ENCODE data around the gene BEND3.
A peak's percentile ranks its signal among the peaks of the same experiment; 100 is the strongest.
"Not testable (repeated sequence)": the region's sequence is repeated elsewhere in the genome, so short reads cannot be mapped to it uniquely, and the experiment has no call there.

The BEND3 gene

GRCh38 chr6:107121266-107121665 lies 6.0 kb upstream of the BEND3 start:
- DNase-seq (ENCODE audit: low spot score): no peak

- DNase-seq (ENCODE audit: low spot score): no peak
Measured at GRCh38 chr6:107120404-107120803, 5.1 kb upstream of the BEND3 start.

DNA sequence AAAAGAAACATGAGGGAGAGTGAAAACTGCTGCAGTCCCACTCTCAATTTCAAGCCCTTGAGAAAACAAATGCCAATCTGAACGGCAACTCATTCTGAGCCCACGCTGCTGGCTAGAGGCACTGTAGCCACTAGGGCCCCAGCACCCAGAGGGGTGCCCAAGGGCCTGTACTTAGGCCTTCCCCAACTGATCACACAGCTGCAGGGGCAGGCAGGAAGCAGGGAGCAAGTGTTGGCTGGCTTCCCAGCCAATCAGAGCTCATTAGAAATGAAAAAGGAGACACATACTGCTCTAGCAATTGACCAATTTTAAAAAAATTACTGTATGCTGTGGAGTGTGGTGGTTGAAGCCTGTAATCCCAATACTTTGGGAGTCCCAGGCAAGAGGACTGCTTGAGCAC lies 3.7 kb upstream of the BEND3 start:
- DNase-seq (ENCODE audit: low spot score): no peak

GRCh38 chr6:107118540-107118939 lies 3.2 kb upstream of the BEND3 start:
- not testable (repeated sequence) for DNase-seq (ENCODE audit: low spot score)

- no peak for DNase-seq (ENCODE audit: low spot score)
Measured at GRCh38 chr6:107116931-107117330, 1.6 kb upstream of the BEND3 start.

GRCh38 chr6:107116328-107116892 lies 1.1 kb upstream of the BEND3 start:
- DNase-seq (ENCODE audit: low spot score): peak; percentile 9

GRCh38 chr6:107115695-107116327 lies 496 bp upstream of the BEND3 start:
- no peak for DNase-seq (ENCODE audit: low spot score)

- peak; percentile 66 for DNase-seq (ENCODE audit: low spot score)
Measured at GRCh38 chr6:107114213-107114925, 946 bp downstream of the BEND3 start.

- DNase-seq (ENCODE audit: low spot score): no peak
Measured at GRCh38 chr6:107110200-107110599, 5.1 kb downstream of the BEND3 start.

- no peak for DNase-seq (ENCODE audit: low spot score)
Measured at GRCh38 chr6:107108201-107108890, 7.0 kb downstream of the BEND3 start.

GRCh38 chr6:107107791-107108190 lies 7.5 kb downstream of the BEND3 start:
- no peak for DNase-seq (ENCODE audit: low spot score)

GRCh38 chr6:107106165-107106564 lies 9.2 kb downstream of the BEND3 start:
- DNase-seq (ENCODE audit: low spot score): no peak

GRCh38 chr6:107105511-107106116 lies 9.7 kb downstream of the BEND3 start:
- no peak for DNase-seq (ENCODE audit: low spot score)

GRCh38 chr6:107103082-107103481 lies 12.2 kb downstream of the BEND3 start:
- no peak for DNase-seq (ENCODE audit: low spot score)

- no peak for DNase-seq (ENCODE audit: low spot score)
Measured at GRCh38 chr6:107102414-107102805, 12.9 kb downstream of the BEND3 start.

DNA sequence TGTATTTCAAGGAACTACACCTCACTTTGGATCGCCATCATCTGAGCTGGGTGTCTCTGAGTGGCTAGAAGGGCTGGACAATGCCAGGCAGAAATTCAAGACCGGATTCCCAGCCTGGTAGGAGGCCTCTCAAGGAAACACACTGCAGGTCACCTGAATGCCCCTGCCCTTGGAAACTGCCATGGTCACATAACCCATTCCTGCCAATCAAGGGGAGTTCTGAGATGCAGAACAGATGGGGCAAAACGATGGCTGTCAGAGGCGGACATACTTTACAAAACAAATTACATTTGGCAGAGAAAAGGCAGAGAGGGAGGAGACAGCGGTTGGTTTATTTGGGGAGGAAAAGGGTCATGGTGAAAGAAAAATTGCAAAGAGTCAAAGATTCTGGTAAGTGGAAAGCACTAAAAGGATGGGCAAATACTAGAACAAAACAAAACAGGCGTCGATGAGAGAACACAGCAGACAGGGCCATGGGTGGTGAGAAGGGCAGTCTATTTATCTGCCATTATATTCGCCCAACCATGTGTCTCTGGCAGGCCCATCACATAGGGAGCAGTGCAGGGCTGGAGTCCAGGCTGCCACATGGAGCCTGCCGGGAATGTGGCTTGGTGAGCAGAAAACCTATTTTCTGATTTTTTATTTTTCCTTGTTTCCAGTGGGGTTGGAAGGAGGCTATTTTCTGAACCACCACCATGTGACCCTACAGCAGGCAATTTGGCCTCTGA lies 13.5 kb downstream of the BEND3 start:
- DNase-seq (ENCODE audit: low spot score): no peak

- no peak for DNase-seq (ENCODE audit: low spot score)
Measured at GRCh38 chr6:107101211-107101610, 14.1 kb downstream of the BEND3 start.

DNA sequence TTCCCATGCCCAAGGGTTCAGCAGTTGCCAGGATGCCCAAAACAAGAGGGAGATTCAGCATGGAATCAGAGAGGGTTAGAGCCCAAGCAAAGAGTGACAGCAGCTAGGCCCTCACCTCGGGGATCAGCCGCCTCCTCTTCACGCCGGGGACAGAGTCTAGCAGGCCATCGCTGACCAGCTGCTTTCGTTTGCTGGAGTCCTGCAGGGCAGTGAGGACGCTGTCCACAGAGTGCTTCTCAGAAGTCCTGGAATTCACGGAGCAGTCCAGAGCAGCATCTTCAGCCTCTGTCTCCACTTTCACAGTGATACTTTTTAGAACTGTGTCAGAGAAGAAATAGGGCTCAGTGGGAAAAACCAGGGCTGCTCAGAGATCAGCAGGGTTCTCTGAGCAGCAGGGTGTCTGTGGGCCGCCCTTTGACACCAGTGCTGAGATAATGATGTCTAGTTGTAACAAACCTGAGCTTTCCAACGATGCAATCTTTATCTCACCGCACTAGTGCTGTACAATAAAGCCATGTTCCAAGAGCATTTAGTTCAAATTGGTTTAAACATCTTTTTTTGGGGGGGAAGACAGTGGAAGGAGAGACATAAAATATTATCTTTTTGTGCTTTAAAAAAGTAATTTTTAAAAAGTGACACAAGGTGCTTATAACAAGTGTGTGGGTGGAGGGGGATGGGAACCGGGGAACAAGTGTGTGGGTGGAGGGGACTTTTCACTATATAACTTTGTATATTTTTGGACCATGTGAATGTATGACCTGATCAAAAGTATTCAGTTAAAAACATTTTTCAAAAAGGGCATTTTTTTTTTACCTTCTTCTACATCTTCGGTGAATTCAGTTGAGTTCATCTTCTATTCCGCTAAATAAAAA lies 16.6 kb downstream of the BEND3 start:
- no peak for DNase-seq (ENCODE audit: low spot score)

DNA sequence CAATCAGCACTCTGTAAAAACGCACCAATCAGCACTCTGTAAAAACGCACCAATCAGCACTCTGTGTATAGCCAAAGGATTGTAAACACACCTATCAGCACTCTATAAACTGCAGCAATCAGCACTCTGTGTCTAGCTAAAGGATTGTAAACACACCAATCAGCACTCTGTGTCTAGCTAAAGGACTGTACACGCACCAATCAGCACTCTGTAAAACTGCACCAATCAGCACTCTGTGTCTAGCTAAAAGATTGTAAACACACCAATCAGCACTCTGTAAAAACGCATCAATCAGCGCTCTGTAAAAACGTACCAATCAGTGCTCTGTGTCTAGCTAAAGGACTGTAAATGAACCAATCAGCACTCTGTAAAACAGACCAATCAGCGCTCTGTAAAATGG lies 30.9 kb downstream of the BEND3 start:
- not testable (repeated sequence) for DNase-seq (ENCODE audit: low spot score)

- DNase-seq (ENCODE audit: low spot score): no peak
Measured at GRCh38 chr6:107083921-107084320, 31.4 kb downstream of the BEND3 start.
